Measurements from ENCODE around the gene BICC1. TPM values are rescaled to one million over a fixed set of nuclear protein-coding genes. Genes with fewer than 3 reads are reported as not detected.

The BICC1 gene
- total and polyA plus RNA-seq, 2 donors (not counting 3 experiments of a cell fraction or from before 2014, with no cell fraction given): 0.06 to 0.29 TPM

- intact Hi-C loops (cut with micrococcal nuclease): no loop called here
- no peak overlapping the region for H3K4me2 ChIP-seq (ENCODE audit: insufficient read depth, low read length)
- POLR2A ChIA-PET: no interaction called here
- no peak overlapping the region for H3K4me3 ChIP-seq (replicated peaks in 1 of 3; ENCODE audit: insufficient read depth in 1 of 3, low read depth in 1 of 3, low read length in 3 of 3)
- H3K36me3 ChIP-seq (ENCODE audit: control insufficient read depth in 2 of 2, extremely low read depth in 1 of 2, insufficient read depth in 2 of 2, low read length in 2 of 2): no peaks in the 10 kb centered on the region
- H3K79me2 ChIP-seq (ENCODE audit: control insufficient read depth, insufficient read depth, low read length): no peaks in the 10 kb centered on the region
- H4K20me1 ChIP-seq (replicated peaks; ENCODE audit: control insufficient read depth, extremely low read depth, insufficient read depth, low read length): no peaks in the 10 kb centered on the region
- H3K9ac ChIP-seq (replicated peaks; ENCODE audit: extremely low read depth, insufficient read depth, low read length): no peak overlapping the region
- no peaks in the 10 kb centered on the region for H3K9me3 ChIP-seq (replicated peaks; ENCODE audit: control insufficient read depth, insufficient read depth, low read length)
- H3K4me1 ChIP-seq (ENCODE audit: control insufficient read depth, extremely low read depth, insufficient read depth, low read length): no peaks in the 10 kb centered on the region
- H2AFZ ChIP-seq (ENCODE audit: low read depth, low read length): no peak overlapping the region
- H3K27ac ChIP-seq (ENCODE audit: insufficient read depth, low read depth, low read length): no peak overlapping the region
- TF ChIP-seq POLR2A (IDR thresholded peaks at IDR 0.05; ENCODE audit: low read depth, low read length): no peak
- TF ChIP-seq EZH2 (IDR thresholded peaks at IDR 0.05; ENCODE audit: borderline replicate concordance, low read depth, low read length, severe bottlenecking): no peak
- no peak for TF ChIP-seq MAX (IDR thresholded peaks at IDR 0.05; ENCODE audit: insufficient read depth, insufficient read length)
- TF ChIP-seq MYC (IDR thresholded peaks at IDR 0.05; ENCODE audit: low read depth, low read length): no peak
- no peak for TF ChIP-seq JUN (IDR thresholded peaks at IDR 0.05; ENCODE audit: borderline replicate concordance, insufficient read depth, insufficient read length, low read depth)
- no peak for TF ChIP-seq CTCF (IDR thresholded peaks at IDR 0.05; ENCODE audit: extremely low read depth in 1 of 2, insufficient read depth in 1 of 2, low read depth in 1 of 2, low read length in 2 of 2)
- no peak for TF ChIP-seq GATA2 (IDR thresholded peaks at IDR 0.05; ENCODE audit: insufficient read depth, insufficient read length, low read depth, low read length)
- TF ChIP-seq POLR2AphosphoS5 (IDR thresholded peaks at IDR 0.05; ENCODE audit: insufficient read depth, low read depth, low read length): no peak
- TF ChIP-seq FOS (IDR thresholded peaks at IDR 0.05; ENCODE audit: borderline replicate concordance, insufficient read depth, low read length): no peak
- CTCF ChIA-PET: no interaction called here
- FAIRE-seq: no peak
- no peak for DNase-seq (ENCODE audit: low read depth, low spot score)
- H3K27me3 ChIP-seq (ENCODE audit: control insufficient read depth in 2 of 2, insufficient read depth in 2 of 2, low read length in 2 of 2): no peaks in the 10 kb centered on the region
- no TSS peak for BruUV-seq (replicated peaks)
- dilution Hi-C loops (cut with MboI; ENCODE audit: extremely low pct_ligation_motif_present, low sequenced_read_pairs): no loop called here
- no peaks in the 10 kb centered on the region for H3K9me1 ChIP-seq (replicated peaks; ENCODE audit: control insufficient read depth, extremely low read depth, insufficient read depth, low read length)
Observed at GRCh38 chr10:58820861-58821751, 308.4 kb downstream of the BICC1 start.
